Embryonic facial prominence (tissue), 1 donor: ENCODE measurements around the gene C7.

Experiments
- DNase-seq: peaks from one replicate; pipeline ENCODE4 v3.0.0-alpha.2; 2016; ENCODE audit errors: extremely low spot score

The C7 gene

GRCh38 chr5:40916226-40916625 is 6.9 kb downstream of the C7 start:
- DNase-seq, result no peak

DNA sequence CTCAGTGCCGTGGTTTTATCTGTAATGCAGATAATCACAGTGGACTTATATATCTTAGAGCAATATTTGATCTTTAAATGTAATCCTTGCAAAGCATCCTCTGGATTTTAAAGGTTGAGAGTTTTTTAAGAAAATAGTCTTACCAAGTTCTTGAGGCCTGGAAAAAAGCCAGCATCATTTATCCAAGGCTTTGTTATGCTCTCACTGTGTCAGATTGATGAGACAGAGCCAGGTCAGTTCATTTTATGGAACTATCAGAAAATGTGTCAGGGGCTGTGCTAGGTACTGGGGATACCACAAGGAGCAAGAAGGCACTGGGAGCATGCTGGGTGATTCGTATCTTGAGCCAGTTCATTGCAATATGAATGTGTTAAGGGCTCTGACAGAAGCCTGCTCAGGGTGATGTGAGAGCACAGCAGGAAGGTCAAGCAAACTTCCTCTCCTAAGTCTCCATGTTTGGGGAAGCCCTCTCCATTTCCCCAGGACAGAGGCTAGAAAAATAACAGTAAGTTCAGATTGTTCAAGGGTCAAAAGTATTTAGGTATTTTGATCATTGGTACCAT is 19.7 kb downstream of the C7 start:
- no peak for DNase-seq

GRCh38 chr5:40932766-40933165 is 23.5 kb downstream of the C7 start:
- DNase-seq, result no peak

- DNase-seq, result no peak
Measured at GRCh38 chr5:40937075-40937474, 27.8 kb downstream of the C7 start.

DNA sequence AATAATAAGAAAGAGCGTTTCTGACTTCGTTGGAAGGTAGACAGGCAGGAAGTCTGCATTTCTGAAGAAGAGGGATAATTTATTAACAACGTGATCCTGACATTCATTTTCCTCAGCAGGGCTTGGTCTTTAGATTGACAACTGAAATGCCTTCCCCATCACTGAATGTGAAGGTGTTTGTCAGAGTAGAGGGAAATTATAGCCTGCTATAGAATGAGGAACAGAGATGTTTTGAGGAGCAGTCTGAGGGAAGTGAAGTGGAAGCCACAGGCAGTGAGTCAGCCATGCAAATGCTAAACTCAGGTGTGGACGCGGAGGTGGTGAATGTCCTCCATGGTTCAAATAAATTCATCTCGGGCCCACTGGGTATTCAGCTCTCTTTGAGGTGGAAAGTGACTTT is 30.5 kb downstream of the C7 start:
- DNase-seq, result no peak

- peak; percentile 83 for DNase-seq
Measured at GRCh38 chr5:40945111-40945510, 35.8 kb downstream of the C7 start.

- DNase-seq, result no peak
Measured at GRCh38 chr5:40955313-40955712, 46.0 kb downstream of the C7 start.

- DNase-seq, result no peak
Measured at GRCh38 chr5:40957048-40957447, 47.8 kb downstream of the C7 start.

DNA sequence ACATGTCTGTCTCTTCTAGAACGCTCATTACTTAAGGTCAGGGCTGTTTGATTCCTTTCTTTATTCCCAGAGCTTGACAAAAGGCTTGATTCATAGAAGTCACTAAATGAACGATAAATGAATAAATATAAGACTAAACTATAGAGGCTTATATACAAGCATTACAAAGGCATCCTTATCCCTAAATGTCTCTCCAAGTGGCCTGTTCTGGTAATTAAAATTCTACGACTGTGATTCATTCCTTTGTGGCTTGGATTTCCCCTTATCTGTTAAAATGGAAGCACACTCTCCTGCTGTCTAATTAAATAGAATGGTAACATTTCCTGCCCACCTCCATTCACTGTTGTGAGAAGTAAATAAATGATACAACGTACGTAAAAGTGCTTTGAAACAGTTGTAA is 49.5 kb downstream of the C7 start:
- DNase-seq, result no peak

DNA sequence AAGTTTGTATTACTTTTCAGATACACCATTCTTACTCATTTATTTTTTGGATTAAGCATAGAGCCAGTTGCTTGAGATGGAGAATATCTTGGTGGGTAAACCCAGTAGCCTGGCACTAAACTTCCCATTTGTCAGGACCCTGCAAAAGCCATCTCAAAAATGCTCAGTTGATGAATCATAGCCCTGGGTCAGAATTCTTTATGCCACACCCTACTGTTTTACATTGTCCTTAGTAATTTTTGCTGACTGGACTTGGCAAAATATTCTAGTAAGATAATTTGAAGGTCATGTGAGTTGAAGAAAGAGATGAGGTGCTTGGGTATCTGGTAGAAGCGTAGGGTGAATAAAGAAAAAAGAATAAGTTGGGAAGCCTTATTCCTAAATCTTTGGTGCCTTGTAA is 50.7 kb downstream of the C7 start:
- no peak for DNase-seq

GRCh38 chr5:40962207-40962955 is 53.1 kb downstream of the C7 start:
- no peak for DNase-seq

DNA sequence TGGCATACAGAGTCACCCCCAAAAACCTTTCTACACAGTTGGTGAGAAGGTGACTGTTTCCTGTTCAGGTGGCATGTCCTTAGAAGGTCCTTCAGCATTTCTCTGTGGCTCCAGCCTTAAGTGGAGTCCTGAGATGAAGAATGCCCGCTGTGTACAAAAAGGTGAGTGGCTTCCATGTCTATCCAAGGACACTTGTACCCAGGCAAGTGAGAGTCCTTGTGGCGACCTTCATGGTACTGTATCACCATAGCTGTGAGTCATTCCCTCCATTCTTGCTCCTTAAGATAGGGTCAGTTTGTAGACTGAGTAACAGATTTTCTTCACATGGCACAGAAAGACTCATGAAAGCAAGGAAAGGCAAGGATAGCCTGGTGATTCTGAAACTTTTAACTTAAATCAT is 63.1 kb downstream of the C7 start:
- DNase-seq, result no peak

GRCh38 chr5:40973364-40974004 is 64.2 kb downstream of the C7 start:
- DNase-seq, result no peak

DNA sequence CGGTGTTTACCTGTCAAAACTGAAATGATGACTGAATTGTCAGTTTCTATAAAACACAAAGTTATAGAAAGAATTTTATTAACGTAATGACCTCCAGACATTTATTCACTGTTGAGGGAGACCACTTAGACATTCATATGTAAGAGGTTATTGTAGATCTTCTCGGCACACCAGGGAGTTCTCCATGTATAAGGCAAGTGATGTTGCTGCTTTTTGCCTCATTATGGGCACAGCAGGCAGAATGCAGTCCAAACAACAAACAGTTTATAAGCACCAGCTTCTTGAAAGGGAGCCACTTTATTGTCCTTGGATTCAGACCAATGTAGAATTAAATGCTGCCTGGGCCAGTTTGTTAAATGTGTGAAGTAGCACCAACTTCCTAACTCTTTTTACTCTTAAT is 66.7 kb downstream of the C7 start:
- no peak for DNase-seq

GRCh38 chr5:40976836-40977235 is 67.5 kb downstream of the C7 start:
- DNase-seq, result no peak

DNA sequence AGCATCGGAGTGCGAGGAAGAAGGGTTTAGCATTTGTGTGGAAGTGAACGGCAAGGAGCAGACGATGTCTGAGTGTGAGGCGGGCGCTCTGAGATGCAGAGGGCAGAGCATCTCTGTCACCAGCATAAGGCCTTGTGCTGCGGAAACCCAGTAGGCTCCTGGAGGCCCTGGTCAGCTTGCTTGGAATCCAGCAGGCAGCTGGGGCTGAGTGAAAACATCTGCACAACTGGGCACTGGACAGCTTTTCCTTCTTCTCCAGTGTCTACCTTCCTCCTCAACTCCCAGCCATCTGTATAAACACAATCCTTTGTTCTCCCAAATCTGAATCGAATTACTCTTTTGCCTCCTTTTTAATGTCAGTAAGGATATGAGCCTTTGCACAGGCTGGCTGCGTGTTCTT is 72.1 kb downstream of the C7 start:
- DNase-seq, result no peak

DNA sequence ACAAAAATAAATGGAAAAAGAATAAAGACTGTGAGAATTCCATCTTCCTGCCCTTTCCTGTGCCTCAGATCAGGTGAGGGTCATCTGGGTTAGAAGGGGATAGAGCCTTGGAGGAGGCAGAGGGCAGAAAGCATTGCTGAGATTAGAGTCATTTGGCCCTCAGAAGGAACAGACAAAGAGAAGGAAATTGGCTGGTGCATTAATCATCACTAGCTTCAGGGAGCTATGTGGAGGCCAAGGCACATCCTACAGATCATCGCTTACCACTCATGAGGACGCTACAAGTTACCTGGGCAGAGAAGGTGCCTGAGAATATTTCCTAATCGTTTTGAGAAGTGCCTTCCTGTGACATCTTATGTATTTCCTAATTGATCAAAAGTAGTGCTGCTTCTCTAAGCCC is 74.5 kb downstream of the C7 start:
- no peak for DNase-seq

GRCh38 chr5:40984884-40985283 is 75.6 kb downstream of the C7 start:
- DNase-seq, result no peak

DNA sequence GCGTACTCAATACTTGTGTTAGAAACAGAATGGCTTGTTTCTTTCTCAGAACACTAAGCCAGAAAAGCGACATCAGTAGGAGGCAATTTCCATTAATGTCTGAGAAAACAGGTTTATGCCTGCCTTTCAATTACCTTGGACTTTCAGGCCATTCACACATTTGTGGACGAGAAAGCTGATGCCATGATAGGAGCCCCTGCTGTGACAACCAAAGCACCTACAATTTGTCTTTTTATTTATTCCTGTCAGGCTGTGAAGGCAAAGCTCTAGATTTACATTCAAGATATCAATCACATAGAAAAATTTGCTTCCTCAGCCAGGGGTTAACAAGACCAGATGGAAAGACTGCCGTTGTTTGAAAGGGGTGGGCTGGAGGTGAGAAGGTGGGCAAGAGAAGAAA is 76.2 kb downstream of the C7 start:
- DNase-seq, result no peak

GRCh38 chr5:40986666-40987065 is 77.4 kb downstream of the C7 start:
- no peak for DNase-seq

DNA sequence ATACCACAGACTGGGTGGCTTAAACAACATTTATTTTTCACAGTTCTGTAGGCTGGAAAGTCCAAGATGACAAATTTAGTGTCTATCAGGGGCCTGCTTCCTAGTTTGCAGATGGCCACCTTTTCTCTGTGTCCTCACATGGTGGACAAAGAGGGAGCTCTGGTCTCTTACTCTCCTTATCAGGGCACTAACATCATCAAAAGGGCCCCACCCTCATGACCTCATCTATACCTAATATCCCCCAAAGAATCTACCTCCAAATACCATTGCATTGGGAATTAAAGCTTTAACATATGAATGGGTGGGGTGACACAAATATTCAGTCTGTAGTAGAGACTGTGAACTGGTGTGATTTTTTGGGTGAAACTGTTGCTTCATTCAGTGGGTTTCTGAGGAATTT is 78.1 kb downstream of the C7 start:
- DNase-seq, result no peak

- DNase-seq, result no peak
Measured at GRCh38 chr5:40988746-40989510, 79.6 kb downstream of the C7 start.
